ENCODE data around the gene C5AR1.
"Not testable (repeated sequence)": the region's sequence is repeated elsewhere in the genome, so short reads cannot be mapped to it uniquely, and the experiment has no call there.

Gene C5AR1

GRCh38 chr19:47336765-47337718, 27.4 kb downstream of the C5AR1 start:
- not testable (repeated sequence) for DNase-seq

DNA sequence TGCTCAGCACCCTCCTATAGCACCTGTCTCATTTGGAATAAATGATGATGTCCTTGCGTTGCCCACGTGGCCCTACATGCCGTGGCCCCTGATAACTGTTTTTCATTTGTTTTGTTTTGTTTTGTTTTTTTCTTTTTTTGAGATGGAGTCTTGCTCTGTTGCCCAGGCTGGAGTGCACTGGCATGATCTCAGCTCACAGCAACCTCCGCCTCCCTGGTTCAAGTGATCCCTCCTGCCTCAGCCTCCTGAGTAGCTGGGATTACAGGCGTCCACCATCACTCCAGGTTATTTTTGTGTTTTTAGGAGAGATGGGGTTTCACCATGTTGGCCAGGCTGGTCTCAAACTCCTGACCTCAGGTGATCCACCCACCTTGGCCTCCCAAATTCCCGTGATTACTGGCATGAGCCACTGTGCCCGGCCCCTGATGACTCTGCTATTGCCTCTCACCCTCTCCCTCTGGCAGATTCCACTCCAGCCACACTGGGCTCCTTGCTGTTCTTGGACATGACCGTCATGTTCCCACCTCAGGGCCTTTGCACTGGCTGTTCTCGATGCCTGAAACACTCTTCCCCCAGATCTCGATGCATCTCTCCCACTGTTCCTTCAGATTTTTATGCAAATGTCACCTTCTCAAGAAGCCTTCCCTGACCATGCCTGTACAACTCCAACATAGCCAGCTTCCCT, 29.7 kb downstream of the C5AR1 start:
- no peak for DNase-seq

- no peak for DNase-seq
Observed at GRCh38 chr19:47340477-47341208, 31.0 kb downstream of the C5AR1 start.

GRCh38 chr19:47341734-47342133, 32.1 kb downstream of the C5AR1 start:
- no peak for DNase-seq

DNA sequence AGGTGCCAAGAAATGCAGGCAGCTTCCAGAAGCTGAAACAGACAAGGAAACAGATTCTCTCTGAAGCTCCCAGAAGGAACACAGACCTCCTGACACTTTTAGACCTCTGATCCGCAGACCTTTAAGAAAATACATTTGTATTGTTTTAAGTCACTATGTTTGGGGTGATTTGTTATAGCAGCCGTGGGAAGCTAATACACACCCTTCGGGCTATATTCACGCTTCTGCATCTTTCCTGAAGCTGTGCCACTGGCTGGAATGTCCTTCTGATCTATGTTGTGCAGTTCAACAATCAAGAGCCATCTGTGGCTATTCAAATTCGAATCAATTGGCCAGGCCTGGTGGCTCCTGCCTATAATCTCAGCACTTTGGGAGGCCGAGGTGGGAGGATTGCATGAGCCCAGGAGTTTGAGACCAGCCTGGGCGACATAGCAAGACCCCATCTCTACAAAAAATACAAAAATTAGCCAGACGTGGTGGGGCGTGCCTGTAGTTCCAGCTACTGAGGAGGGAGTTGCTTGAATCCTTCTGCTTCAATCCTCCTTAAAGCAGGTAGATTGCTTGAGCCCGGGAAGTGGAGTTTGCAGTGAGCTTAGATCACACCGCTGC, 33.6 kb downstream of the C5AR1 start:
- no peak for DNase-seq

- DNase-seq, result no peak
Observed at GRCh38 chr19:47344425-47344824, 34.8 kb downstream of the C5AR1 start.

GRCh38 chr19:47346024-47346423, 36.4 kb downstream of the C5AR1 start:
- not testable (repeated sequence) for DNase-seq

DNA sequence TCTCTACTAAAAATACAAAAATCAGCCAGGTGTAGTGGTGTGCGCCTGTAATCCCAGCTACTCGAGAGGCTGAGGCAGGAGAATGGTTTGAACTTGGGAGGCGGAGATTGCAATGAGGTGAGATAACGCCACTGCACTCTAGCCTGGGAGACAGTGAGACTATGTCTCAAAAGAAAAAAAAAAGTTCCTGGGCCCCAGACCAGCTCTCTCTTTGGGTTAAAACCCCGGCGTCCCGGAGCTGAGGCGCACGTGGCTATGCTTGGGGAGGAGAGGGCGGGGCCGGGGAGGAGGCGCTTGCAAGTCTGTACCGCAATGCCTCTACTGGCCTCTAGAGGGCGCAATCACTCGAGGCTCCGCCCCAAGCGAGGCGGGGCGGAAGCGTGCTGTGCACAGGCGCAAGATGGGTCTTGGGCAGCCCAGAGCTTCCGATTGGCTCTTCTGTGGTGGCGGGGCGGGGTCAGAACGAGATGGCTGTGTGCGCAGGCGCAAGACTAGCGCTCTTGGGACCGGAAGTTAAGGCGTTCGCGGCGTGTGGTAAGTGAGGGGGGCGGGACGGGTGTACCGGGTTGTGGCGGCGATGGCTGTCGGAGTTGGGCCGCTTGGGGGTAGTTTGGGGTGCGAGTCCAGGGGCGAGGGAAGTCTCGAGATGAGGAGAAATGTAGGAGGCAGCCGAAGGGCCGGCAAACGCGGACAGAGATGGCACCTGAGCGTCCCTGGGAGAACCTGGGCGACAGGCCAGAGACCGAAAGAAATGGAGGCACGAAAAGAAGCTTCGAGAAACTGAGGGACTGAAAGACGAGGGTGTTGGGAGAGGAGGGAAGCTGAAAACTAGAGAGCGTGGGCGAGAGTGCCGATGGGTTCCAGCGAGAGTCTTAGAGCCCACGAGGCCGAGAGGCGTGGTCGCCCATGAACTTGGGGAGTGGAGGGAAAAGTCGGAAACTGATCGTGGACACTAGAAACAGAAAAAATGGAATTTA, 39.4 kb downstream of the C5AR1 start, which contains the start of gene DHX34:
Gene DHX34 (plus strand): TSS at position 497 of the 977 bp plus-strand sequence. CDS start 3,716 bp downstream, outside the sequence.
- peak; percentile 98 for DNase-seq

GRCh38 chr19:47350630-47351029, 41.0 kb downstream of the C5AR1 start:
- no peak for DNase-seq

GRCh38 chr19:47351548-47351947, 41.9 kb downstream of the C5AR1 start:
- DNase-seq, result peak; percentile 24

- no peak for DNase-seq
Observed at GRCh38 chr19:47352095-47352494, 42.4 kb downstream of the C5AR1 start.

DNA sequence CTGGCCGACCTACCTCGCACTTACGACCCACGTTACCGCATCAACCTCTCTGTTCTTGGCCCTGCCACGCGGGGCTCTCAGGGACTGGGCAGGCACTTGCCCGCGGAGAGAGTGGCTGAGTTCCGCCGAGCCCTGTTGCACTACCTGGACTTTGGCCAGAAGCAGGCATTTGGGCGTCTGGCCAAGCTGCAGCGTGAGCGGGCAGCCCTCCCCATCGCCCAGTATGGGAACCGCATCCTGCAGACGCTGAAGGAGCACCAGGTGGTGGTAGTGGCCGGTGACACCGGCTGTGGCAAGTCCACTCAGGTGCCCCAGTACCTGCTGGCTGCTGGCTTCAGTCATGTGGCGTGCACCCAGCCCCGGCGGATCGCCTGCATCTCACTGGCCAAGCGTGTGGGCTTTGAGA, 43.6 kb downstream of the C5AR1 start:
- no peak for DNase-seq

DNA sequence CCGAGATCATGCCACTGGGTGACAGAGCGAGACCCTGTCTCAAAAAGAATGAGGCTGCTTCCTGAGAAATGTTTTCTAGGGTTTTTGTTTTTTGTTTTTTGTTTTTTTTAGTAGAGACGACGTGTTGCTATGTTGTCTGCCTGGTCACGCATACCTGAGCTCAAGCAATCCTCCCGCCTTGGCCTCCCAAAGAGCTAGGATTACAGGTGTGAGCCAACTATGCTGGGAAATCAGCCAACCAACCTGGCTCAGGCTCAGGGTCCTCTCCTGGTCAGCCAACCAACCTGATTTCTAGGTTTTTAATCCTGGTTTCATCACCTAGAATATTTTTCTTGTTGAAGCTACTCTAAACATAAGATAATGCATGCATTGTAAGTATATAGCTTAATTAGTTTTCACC, 47.2 kb downstream of the C5AR1 start:
- DNase-seq, result no peak

- no peak for DNase-seq
Observed at GRCh38 chr19:47357788-47358680, 48.4 kb downstream of the C5AR1 start.

DNA sequence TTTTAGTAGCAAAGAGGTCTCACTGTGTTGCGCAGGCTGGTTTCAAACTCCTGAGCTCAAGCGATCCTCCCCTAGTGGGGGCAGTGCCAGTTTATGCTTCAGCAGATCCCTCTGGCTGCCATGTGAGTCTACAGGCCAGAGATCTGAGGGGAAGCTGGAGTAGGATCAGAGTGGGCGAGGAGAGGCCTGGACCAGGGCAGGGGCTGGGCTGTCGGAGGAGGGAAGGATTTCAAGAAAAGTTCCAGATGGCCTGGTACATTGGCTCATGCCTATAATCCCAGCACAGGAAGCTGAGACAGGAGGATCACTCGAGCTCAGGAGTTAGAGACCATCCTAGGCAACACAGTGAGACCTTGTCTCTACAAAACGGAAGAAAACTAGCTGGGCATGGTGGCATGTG, 49.3 kb downstream of the C5AR1 start:
- no peak for DNase-seq

GRCh38 chr19:47362321-47362720, 52.7 kb downstream of the C5AR1 start:
- DNase-seq, result no peak

DNA sequence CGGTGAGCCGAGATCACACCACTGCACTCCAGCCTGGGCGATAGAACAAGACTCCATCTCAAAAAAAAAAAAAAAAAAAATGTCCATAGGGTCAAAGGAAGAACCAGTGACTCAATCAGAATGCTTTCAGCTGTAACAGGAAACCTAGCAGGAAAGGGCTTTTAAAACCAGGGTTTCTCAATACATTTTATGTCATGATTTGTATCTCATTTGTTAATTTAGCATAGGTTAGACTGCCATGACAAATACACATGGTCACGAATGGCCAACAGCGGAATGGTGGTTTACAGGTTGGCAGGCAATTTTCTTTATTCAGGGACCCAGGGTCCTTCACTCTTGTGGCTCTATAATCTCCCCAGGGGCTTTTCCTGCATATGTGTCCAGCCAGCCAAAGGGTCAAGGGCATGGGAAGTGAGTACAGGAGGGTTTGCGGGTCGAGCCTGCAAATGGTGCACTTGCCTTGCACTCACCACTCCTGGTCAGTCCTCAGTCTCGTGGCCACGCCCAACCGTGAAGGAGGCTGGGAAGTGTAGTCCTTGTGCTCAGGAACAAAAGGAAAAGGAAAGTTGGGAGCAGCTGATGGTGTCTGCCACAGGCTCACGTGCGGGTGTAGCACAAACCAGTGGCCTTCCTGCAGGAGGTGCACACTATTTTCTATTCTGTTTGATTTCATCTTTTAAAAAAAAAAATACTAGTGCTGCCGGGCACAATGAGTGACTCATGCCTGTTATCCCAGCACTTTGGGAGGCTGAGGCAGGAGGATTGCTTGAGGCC, 54.3 kb downstream of the C5AR1 start:
- peak; percentile 81 for DNase-seq

GRCh38 chr19:47365455-47365854, 55.8 kb downstream of the C5AR1 start:
- not testable (repeated sequence) for DNase-seq

DNA sequence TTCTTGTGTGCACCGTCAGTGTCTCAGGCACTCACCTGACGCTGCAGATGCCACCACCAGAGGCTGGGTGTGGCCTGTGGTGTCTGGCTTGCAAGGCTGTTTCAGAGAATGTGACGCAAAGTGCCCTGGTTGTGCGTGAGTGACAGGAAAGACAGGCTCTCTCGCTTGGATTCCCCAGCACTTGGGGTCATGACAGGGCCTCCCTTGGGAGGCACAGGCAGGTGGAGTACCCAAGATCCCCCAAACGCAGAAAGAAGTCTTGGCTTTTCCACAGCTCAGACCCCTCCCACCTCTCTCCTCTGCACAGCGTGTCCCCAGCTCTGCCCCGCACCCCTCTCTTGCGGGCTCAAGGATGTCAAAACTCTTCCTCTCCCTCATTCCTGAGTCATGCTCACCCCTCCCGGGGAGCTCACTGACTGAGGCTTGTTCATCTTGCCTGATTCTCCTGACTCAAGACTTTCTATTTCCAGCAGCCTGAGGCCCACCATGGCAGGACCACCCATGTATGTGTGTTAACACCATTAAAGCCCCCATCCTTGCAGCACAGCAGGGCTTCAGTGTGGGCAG, 60.5 kb downstream of the C5AR1 start:
- DNase-seq, result peak; percentile 76
